Spleen (tissue), 11 donors: ENCODE results near the gene NAALADL2. TPM values are rescaled to one million over a fixed set of nuclear protein-coding genes. Genes with fewer than 3 reads are reported as not detected.

Source experiments
- DNase-seq: peaks from one replicate; pipeline ENCODE4 v3.0.0-alpha.2; 2020
- H3K27ac ChIP-seq, 8 donors: fragments of 200-600 bp; sonication (generic) in 7 of 8; 1 replicate in 4 of 8; 2 replicates in 4 of 8; pipeline versions ENCODE4 v1.5.0 to v1.8.0; 2016 to 2021; ENCODE audit warnings: inconsistent platforms in 4 of 8, mild to moderate bottlenecking in 4 of 8, moderate library complexity in 1 of 8
- H3K27me3 ChIP-seq, 7 donors: fragments of 200-600 bp; sonication (generic) in 6 of 7; replicated peaks in 1 of 7; 1 replicate in 4 of 7; 2 replicates in 3 of 7; pipeline versions ENCODE4 v1.5.0 to v1.8.0; 2016 to 2021; ENCODE audit warnings: inconsistent platforms in 3 of 7, mild to moderate bottlenecking in 1 of 7
- H3K36me3 ChIP-seq, 6 donors: fragments of 200-600 bp; sonication (generic) in 5 of 6; 1 replicate in 4 of 6; 2 replicates in 2 of 6; pipeline versions ENCODE4 v1.5.0 to v1.8.0; 2016 to 2021; ENCODE audit warnings: inconsistent platforms in 2 of 6
- H3K4me1 ChIP-seq, 6 donors: fragments of 200-600 bp; sonication (generic) in 5 of 6; 1 replicate in 3 of 6; 2 replicates in 3 of 6; pipeline versions ENCODE4 v1.5.0 to v1.8.0; 2016 to 2021; ENCODE audit warnings: inconsistent platforms in 3 of 6
- H3K4me3 ChIP-seq, 8 donors: fragments of 200-600 bp; sonication (generic) in 7 of 8; 1 replicate in 4 of 8; 2 replicates in 4 of 8; pipeline versions ENCODE4 v1.5.0 to v1.8.0; 2016 to 2021; ENCODE audit warnings: inconsistent platforms in 4 of 8, mild to moderate bottlenecking in 4 of 8, moderate library complexity in 2 of 8
- H3K9me3 ChIP-seq, 8 donors: fragments of 200-600 bp; sonication (generic) in 7 of 8; 1 replicate in 4 of 8; 2 replicates in 4 of 8; pipeline versions ENCODE4 v1.5.0 to v1.8.0; 2016 to 2021; ENCODE audit warnings: inconsistent platforms in 4 of 8
- POLR2A ChIP-seq, 3 donors: fragments of 450-650 bp; IDR thresholded peaks; one replicate each; pipeline ENCODE4 v1.5.1; 2017; ENCODE audit warnings: antibody characterized with exemption in 3 of 3, mild to moderate bottlenecking in 1 of 3
- POLR2AphosphoS5 ChIP-seq, 3 donors: sonication (generic); formaldehyde crosslinking; IDR thresholded peaks; one replicate each; pipeline ENCODE4 v1.5.1; 2017; ENCODE audit warnings: antibody characterized with exemption in 3 of 3
- WGBS, 5 donors: extraction: QIAGEN DNeasy Blood & Tissue Kit in 3 of 5; methylation state at CpG; one replicate each; pipeline versions ENCODE4 v1.1.5 to v1.1.7; 2013 to 2018; 5-methylcytosine and 5-hydroxymethylcytosine counted together
- intact Hi-C: fragments of 100-400 bp; cut with DNase I; formaldehyde crosslinking; loops from one replicate; pipeline ENCODE4 v1.15.0; 2023; ENCODE audit warnings: low total_unique reads
- polyA plus RNA-seq, 3 donors: library from polyadenylated mRNA; stranded (reverse); fragments of 200-250 nt; gene quantifications; one replicate each; pipeline ENCODE4 v1.2.1, GENCODE V29; 2013
- total RNA-seq, 7 donors: library from RNA; depleted of rRNA in 3 of 7; stranded (reverse); fragments of >200 nt in 3 of 7; fragmentation: NEBNext Ultra II Directional in 4 of 7; extraction: Animal tissue kit (Norgen Biotek cat#: 25700) in 4 of 7; gene quantifications; one replicate each; pipeline versions ENCODE4 v1.1.0 to v1.2.1, GENCODE V29; 2016 to 2021
- TF ChIP-seq, protein P1 (sequence below), 11 experiments: fragments of 200-600 bp in 7 of 11; fragments of 450-650 bp in 4 of 11; sonication (generic) in 4 of 11; IDR thresholded peaks in 8 of 11; conservative IDR thresholded peaks in 3 of 11; 1 replicate in 7 of 11; 2 replicates in 4 of 11; pipeline versions ENCODE4 v1.4.0 to v1.8.0; 2016 to 2021; ENCODE audit warnings: antibody characterized with exemption in 11 of 11, inconsistent platforms in 4 of 11, mild to moderate bottlenecking in 1 of 11
- donor health status: healthy with polysubstance abuse.
- donor health status: DM: no; HTN: no; CAD: no; lungs with moderate emphysema.
- donor health status: DM: no; HTN: no; CAD: no.
- donor health status: Bipolar disorder and iron deficiency.
- donor health status: healthy.
- donor health status: DM: no; HTN: no; CAD: no.
- donor health status: DM: yes; HTN: yes; CAD: no.

The NAALADL2 gene
- total and polyA plus RNA-seq, 10 donors: 0.09 to 14.4 (median 6.4) TPM

DNA sequence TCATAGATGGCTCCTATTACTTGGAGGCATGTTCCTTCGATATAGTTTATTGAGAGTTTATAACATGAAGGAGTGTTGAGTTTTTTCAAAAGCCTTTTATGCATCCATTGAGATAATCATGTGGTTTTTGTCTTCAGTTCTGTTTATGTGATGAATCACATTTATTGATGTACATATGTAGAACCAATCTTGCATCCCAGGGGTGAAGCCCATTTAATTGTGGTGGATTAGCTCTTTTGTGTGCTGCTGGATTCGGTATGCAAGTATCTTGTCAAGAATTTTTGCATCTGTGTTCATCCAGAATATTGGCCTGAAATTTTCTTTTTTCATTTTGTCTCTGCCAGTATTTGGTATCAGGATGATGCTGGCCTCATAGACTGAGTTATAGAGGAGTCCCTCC is 81.0 kb downstream of the NAALADL2 start:
- no peak for DNase-seq
- TF ChIP-seq POLR2A (IDR thresholded peaks at IDR 0.05) (no peak), POLR2AphosphoS5 (IDR thresholded peaks at IDR 0.05) (no peak)
- TF ChIP-seq, protein P1, sequence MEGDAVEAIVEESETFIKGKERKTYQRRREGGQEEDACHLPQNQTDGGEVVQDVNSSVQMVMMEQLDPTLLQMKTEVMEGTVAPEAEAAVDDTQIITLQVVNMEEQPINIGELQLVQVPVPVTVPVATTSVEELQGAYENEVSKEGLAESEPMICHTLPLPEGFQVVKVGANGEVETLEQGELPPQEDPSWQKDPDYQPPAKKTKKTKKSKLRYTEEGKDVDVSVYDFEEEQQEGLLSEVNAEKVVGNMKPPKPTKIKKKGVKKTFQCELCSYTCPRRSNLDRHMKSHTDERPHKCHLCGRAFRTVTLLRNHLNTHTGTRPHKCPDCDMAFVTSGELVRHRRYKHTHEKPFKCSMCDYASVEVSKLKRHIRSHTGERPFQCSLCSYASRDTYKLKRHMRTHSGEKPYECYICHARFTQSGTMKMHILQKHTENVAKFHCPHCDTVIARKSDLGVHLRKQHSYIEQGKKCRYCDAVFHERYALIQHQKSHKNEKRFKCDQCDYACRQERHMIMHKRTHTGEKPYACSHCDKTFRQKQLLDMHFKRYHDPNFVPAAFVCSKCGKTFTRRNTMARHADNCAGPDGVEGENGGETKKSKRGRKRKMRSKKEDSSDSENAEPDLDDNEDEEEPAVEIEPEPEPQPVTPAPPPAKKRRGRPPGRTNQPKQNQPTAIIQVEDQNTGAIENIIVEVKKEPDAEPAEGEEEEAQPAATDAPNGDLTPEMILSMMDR (IDR thresholded peaks at IDR 0.05 in 8 of 11, conservative IDR thresholded peaks at IDR 0.05 in 3 of 11): no peak
- WGBS, 5 donors: 69 to 92% (median 90%) methylated on average over 2 of the region's 2 CpGs
- no peaks in the 10 kb centered on the region for H3K27me3 ChIP-seq
- no peaks in the 10 kb centered on the region for H3K4me1 ChIP-seq
- H3K36me3 ChIP-seq: no peaks in the 10 kb centered on the region
- H3K4me3 ChIP-seq: no peak overlapping the region
- H3K27ac ChIP-seq: no peak overlapping the region
- intact Hi-C loops: no loop called here
- peaks cover 0 to 13% (median 5%) of the 10 kb centered on the region in 8 donors for H3K9me3 ChIP-seq

DNA sequence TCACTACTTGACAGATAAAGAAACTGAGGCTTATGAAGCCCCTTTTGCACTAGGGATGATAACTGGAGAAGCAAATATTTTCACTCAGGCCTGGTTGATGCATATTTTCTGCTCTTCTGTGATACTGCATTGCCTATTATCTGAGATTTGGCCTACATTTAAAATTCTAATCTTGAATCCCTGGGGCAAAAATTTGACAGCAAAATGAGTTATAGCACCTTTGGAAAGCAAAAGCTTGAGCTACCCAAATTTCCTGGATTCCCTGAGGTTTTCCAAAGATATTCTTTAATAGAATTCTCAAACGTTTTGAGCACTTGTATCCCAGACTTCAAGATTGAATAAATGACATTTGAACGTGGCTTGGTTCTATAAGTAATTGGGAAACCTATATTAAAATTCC is 86.1 kb downstream of the NAALADL2 start:
- TF ChIP-seq POLR2AphosphoS5 (IDR thresholded peaks at IDR 0.05) (no peak), POLR2A (IDR thresholded peaks at IDR 0.05) (no peak)
- TF ChIP-seq, protein P1 (IDR thresholded peaks at IDR 0.05 in 8 of 11, conservative IDR thresholded peaks at IDR 0.05 in 3 of 11): no peak
- H3K9me3 ChIP-seq: peaks cover 0 to 13% (median 4%) of the 10 kb centered on the region in 8 donors
- no peak overlapping the region for H3K4me3 ChIP-seq
- intact Hi-C loops: no loop called here
- H3K27me3 ChIP-seq: no peaks in the 10 kb centered on the region
- H3K4me1 ChIP-seq: no peaks in the 10 kb centered on the region
- H3K27ac ChIP-seq: no peak overlapping the region
- no peak for DNase-seq
- WGBS, 5 donors: 64 to 89% (median 74%) methylated on average over 2 of the region's 2 CpGs
- H3K36me3 ChIP-seq: no peaks in the 10 kb centered on the region

DNA sequence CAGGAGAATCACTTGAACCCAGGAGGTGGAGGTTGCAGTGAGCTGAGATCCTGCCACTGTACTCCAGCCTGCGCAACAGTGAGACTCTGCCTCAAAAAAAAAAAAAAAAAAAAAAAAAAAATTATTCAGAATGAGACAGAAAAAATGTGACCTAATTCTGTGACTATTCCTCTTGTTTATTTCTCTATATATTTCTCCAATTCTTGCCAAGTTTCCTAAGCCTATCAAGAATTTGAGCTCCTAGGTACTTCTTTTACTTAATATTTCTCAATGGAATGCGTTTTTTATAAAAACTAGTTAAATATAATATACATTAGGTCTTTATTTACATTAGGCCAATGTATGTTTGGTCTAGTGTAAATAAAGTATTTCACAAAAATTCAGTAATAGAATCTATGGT is 86.8 kb downstream of the NAALADL2 start:
- Histone ChIP-seq H3K9me3 (peaks cover 0 to 13% (median 4%) of the 10 kb centered on the region in 8 donors), H3K4me3 (no peak overlapping the region), H3K36me3 (no peaks in the 10 kb centered on the region), H3K27me3 (no peaks in the 10 kb centered on the region), H3K4me1 (no peaks in the 10 kb centered on the region), H3K27ac (no peak overlapping the region)
- intact Hi-C loops: no loop called here
- no peak for TF ChIP-seq POLR2AphosphoS5 (IDR thresholded peaks at IDR 0.05)
- TF ChIP-seq, protein P1 (IDR thresholded peaks at IDR 0.05 in 8 of 11, conservative IDR thresholded peaks at IDR 0.05 in 3 of 11): no peak
- TF ChIP-seq POLR2A (IDR thresholded peaks at IDR 0.05): no peak
- DNase-seq: no peak
- WGBS, 5 donors: 82 to 92% (median 86%) methylated on average over 2 of the region's 2 CpGs

DNA sequence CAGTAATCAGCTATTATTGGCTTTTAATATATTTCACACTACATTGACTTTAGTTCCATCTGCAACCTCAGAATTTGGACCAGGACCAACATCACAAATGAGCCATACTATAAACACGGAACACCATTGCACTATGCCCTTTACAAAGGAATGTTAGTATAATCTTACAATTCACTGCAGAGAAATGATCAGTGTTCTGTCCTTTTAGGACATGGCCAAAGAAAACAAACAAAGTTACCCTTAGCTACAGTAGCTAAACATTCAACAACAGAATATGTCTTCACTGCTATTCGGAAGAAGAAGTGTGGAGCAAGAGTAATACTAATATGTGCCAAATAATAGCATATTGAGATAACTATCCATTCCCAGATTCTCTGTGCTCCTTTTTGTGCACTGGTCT is 90.4 kb downstream of the NAALADL2 start:
- 78 to 96% (median 86%) methylated on average over 2 of the region's 2 CpGs for WGBS, 5 donors
- H3K4me3 ChIP-seq: no peak overlapping the region
- TF ChIP-seq, protein P1 (IDR thresholded peaks at IDR 0.05 in 8 of 11, conservative IDR thresholded peaks at IDR 0.05 in 3 of 11): no peak
- TF ChIP-seq POLR2AphosphoS5 (IDR thresholded peaks at IDR 0.05) (no peak), POLR2A (IDR thresholded peaks at IDR 0.05) (no peak)
- peaks cover 0 to 7% (median 0%) of the 10 kb centered on the region in 8 donors for H3K9me3 ChIP-seq
- H3K27ac ChIP-seq: no peak overlapping the region
- H3K27me3 ChIP-seq: no peaks in the 10 kb centered on the region
- no peak for DNase-seq
- H3K4me1 ChIP-seq: no peaks in the 10 kb centered on the region
- no peaks in the 10 kb centered on the region for H3K36me3 ChIP-seq
- intact Hi-C loops: no loop called here
